Ovary (tissue), 9 donors: ENCODE measurements around the gene IRF2BPL. TPM values are rescaled to one million over a fixed set of nuclear protein-coding genes. Genes with fewer than 3 reads are reported as not detected.

Experiments
- DNase-seq, 5 donors: peaks; one replicate each; pipeline ENCODE4 v3.0.0-alpha.2; 2019 to 2020
- H3K27ac ChIP-seq, 2 donors: fragments of 200-600 bp; one replicate each; pipeline versions ENCODE4 v1.5.1 to v1.8.0; 2019 to 2022
- H3K27me3 ChIP-seq: fragments of 200-600 bp; one replicate; pipeline ENCODE4 v1.8.0; 2022
- H3K36me3 ChIP-seq: fragments of 200-600 bp; sonication (generic); one replicate; pipeline ENCODE4 v1.5.1; 2019
- H3K4me1 ChIP-seq: one replicate; pipeline ENCODE4 v1.8.1; 2013; ENCODE audit warnings: mild to moderate bottlenecking, moderate library complexity; ENCODE audit not compliant: insufficient read depth
- H3K4me3 ChIP-seq: fragments of 200-600 bp; sonication (generic); one replicate; pipeline ENCODE4 v1.5.1; 2017
- H3K9me3 ChIP-seq, 2 donors: fragments of 200-600 bp in 1 of 2; sonication (generic) in 1 of 2; one replicate each; pipeline versions ENCODE4 v1.5.1 to v1.8.1; 2013 to 2019; ENCODE audit warnings: mild to moderate bottlenecking in 1 of 2, moderate library complexity in 1 of 2
- CTCF ChIP-seq, 3 donors: fragments of 450-650 bp in 2 of 3; fragments of 200-600 bp in 1 of 3; IDR thresholded peaks; one replicate each; pipeline versions ENCODE4 v1.5.1 to v1.8.0; 2016 to 2022; ENCODE audit warnings: antibody characterized with exemption in 3 of 3, mild to moderate bottlenecking in 1 of 3
- EP300 ChIP-seq: sonication (generic); formaldehyde crosslinking; IDR thresholded peaks from one replicate; pipeline ENCODE4 v1.6.1; 2017; ENCODE audit warnings: antibody characterized with exemption
- POLR2A ChIP-seq: fragments of 450-650 bp; IDR thresholded peaks from one replicate; pipeline ENCODE4 v1.6.1; 2017; ENCODE audit warnings: antibody characterized with exemption, mild to moderate bottlenecking, moderate library complexity
- whole genome bisulfite sequencing, 3 donors: extraction: QIAGEN DNeasy Blood & Tissue Kit in 1 of 3; methylation state at CpG; one replicate each; pipeline versions ENCODE4 v1.1.5 to v1.1.7; 2013 to 2017; 5-methylcytosine and 5-hydroxymethylcytosine counted together
- intact Hi-C, 4 donors: fragments of 100-400 bp; cut with DNase I; formaldehyde crosslinking; loops; one replicate each; pipeline versions ENCODE4 v1.11.0 to v1.15.1; 2022 to 2023
- polyA plus RNA-seq, 2 donors: library from polyadenylated mRNA; stranded (reverse); fragments of 200-250 nt in 1 of 2; fragments of 350-450 nt in 1 of 2; fragmentation: Illumina TruSeq in 1 of 2; extraction: RNeasy Lipid Tissue Mini Kit (QIAGEN cat#74804) in 1 of 2; gene quantifications; one replicate each; pipeline ENCODE4 v1.2.3, GENCODE V29; 2013 to 2014
- total RNA-seq, 7 donors: library from RNA; depleted of rRNA in 2 of 7; stranded (reverse); fragments of >200 nt in 2 of 7; fragmentation: NEBNext Ultra II Directional in 3 of 7; extraction: Animal tissue kit (Norgen Biotek cat#: 25700) in 3 of 7; gene quantifications; one replicate each; pipeline versions ENCODE4 v1.1.0 to v1.2.4, GENCODE V29; 2016 to 2023
- donor health status: DM: no; HTN: no; CAD: no; lungs with moderate emphysema.
- donor health status: DM: no; HTN: no; CAD: no.
- donor health status: Bipolar disorder and iron deficiency.
- donor health status: DM: yes; HTN: yes; CAD: no.
- donor health status: DM: no; HTN: no; CAD: no.
- donor health status: DM: yes; HTN: yes; CAD: no.

Gene IRF2BPL
- total and polyA plus RNA-seq, 9 donors: 14.1 to 126 (median 78.1) TPM

GRCh38 chr14:77003960-77004710 lies 24.4 kb downstream of the IRF2BPL start:
- intact Hi-C loops: no loop called here
- Histone ChIP-seq H3K4me3 (no peak overlapping the region), H3K27ac (no peak overlapping the region), H3K27me3 (no peaks in the 10 kb centered on the region), H3K4me1 (peaks cover 8% of the 10 kb centered on the region), H3K36me3 (no peaks in the 10 kb centered on the region), H3K9me3 (no peaks in the 10 kb centered on the region)
- TF ChIP-seq CTCF (IDR thresholded peaks at IDR 0.05): no peak
- TF ChIP-seq EP300: no peak
- no peak for TF ChIP-seq POLR2A
- 75 to 79% (median 75%) methylated on average over 5 of the region's 5 CpGs for WGBS, 3 donors
- DNase-seq: no peak

- Histone ChIP-seq H3K27ac (no peak overlapping the region), H3K27me3 (no peaks in the 10 kb centered on the region), H3K4me3 (no peak overlapping the region), H3K4me1 (peaks cover 4% of the 10 kb centered on the region), H3K9me3 (no peaks in the 10 kb centered on the region), H3K36me3 (no peaks in the 10 kb centered on the region)
- TF ChIP-seq CTCF (IDR thresholded peaks at IDR 0.05) (no peak), EP300 (no peak), POLR2A (no peak)
- no peak for DNase-seq
- 63 to 84% (median 75%) methylated on average over 6 of the region's 6 CpGs for WGBS, 3 donors
- intact Hi-C loops: no loop called here
Measured at GRCh38 chr14:77002889-77003288, 25.6 kb downstream of the IRF2BPL start.

- H3K36me3 ChIP-seq: no peaks in the 10 kb centered on the region
- no peak overlapping the region for H3K4me3 ChIP-seq
- H3K4me1 ChIP-seq: peaks cover 4% of the 10 kb centered on the region
- WGBS, 3 donors: 88 to 95% (median 92%) methylated on average over 4 of the region's 4 CpGs
- no peak for DNase-seq
- no peaks in the 10 kb centered on the region for H3K27me3 ChIP-seq
- intact Hi-C loops: no loop called here
- TF ChIP-seq CTCF (IDR thresholded peaks at IDR 0.05): no peak
- TF ChIP-seq EP300: no peak
- no peak overlapping the region for H3K27ac ChIP-seq
- no peaks in the 10 kb centered on the region for H3K9me3 ChIP-seq
Measured at GRCh38 chr14:77002335-77002734, 26.2 kb downstream of the IRF2BPL start.

GRCh38 chr14:77000340-77001270 lies 27.9 kb downstream of the IRF2BPL start:
- no peaks in the 10 kb centered on the region for H3K27me3 ChIP-seq
- no peak for TF ChIP-seq CTCF (IDR thresholded peaks at IDR 0.05)
- no peak for TF ChIP-seq EP300
- no peak for TF ChIP-seq POLR2A
- H3K4me3 ChIP-seq: no peak overlapping the region
- H3K9me3 ChIP-seq: no peaks in the 10 kb centered on the region
- no peak overlapping the region for H3K27ac ChIP-seq
- H3K4me1 ChIP-seq: no peaks in the 10 kb centered on the region
- peak; percentile 41 to 58 (median 54) for DNase-seq
- WGBS, 3 donors: 48 to 51% (median 48%) methylated on average over 33 of the region's 33 CpGs
- intact Hi-C loops: no loop called here
- no peaks in the 10 kb centered on the region for H3K36me3 ChIP-seq
